ENCODE data around the gene AGL. TPM values are rescaled to one million over a fixed set of nuclear protein-coding genes. Genes with fewer than 3 reads are reported as not detected.
"Not testable (repeated sequence)": the region's sequence is repeated elsewhere in the genome, so short reads cannot be mapped to it uniquely, and the experiment has no call there.

AGL gene
- total RNA-seq, 1 experiment from 2014 or later: 12.0 TPM

- H3K4me1 ChIP-seq (ENCODE audit: control insufficient read depth, insufficient read depth, low read length): no peaks in the 10 kb centered on the region
- H3K9me3 ChIP-seq (ENCODE audit: control insufficient read depth, insufficient read depth, low read depth, low read length): no peaks in the 10 kb centered on the region
- in situ Hi-C loops (cut with HindIII; ENCODE audit: low pct_unique_long_range_greater_than_20kb, low sequenced_read_pairs): no loop called here
- no peak overlapping the region for H3K4me3 ChIP-seq (ENCODE audit: low read depth in 2 of 2, low read length in 2 of 2)
- H3K36me3 ChIP-seq (ENCODE audit: control insufficient read depth, insufficient read depth, low read length): no peaks in the 10 kb centered on the region
- BruUV-seq (replicated peaks): no TSS peak
- TF ChIP-seq SIN3A (IDR thresholded peaks at IDR 0.05; ENCODE audit: borderline replicate concordance, insufficient read depth, low read depth, low read length): no peak
- no peak for TF ChIP-seq TCF7L2 (IDR thresholded peaks at IDR 0.05; ENCODE audit: low read depth, low read length)
- TF ChIP-seq, protein P1, sequence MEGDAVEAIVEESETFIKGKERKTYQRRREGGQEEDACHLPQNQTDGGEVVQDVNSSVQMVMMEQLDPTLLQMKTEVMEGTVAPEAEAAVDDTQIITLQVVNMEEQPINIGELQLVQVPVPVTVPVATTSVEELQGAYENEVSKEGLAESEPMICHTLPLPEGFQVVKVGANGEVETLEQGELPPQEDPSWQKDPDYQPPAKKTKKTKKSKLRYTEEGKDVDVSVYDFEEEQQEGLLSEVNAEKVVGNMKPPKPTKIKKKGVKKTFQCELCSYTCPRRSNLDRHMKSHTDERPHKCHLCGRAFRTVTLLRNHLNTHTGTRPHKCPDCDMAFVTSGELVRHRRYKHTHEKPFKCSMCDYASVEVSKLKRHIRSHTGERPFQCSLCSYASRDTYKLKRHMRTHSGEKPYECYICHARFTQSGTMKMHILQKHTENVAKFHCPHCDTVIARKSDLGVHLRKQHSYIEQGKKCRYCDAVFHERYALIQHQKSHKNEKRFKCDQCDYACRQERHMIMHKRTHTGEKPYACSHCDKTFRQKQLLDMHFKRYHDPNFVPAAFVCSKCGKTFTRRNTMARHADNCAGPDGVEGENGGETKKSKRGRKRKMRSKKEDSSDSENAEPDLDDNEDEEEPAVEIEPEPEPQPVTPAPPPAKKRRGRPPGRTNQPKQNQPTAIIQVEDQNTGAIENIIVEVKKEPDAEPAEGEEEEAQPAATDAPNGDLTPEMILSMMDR (IDR thresholded peaks at IDR 0.05): no peak
- TF ChIP-seq POLR2AphosphoS5 (IDR thresholded peaks at IDR 0.05; ENCODE audit: low read depth, low read length): no peak
- TF ChIP-seq REST (IDR thresholded peaks at IDR 0.05; ENCODE audit: insufficient read depth in 1 of 2, low read depth in 2 of 2, low read length in 1 of 2): no peak
- POLR2A ChIA-PET: interaction anchor here (0.6 kb wide), 1 partner anchor 331 kb away, joined by 5 read pairs; no protein-coding TSS in a partner anchor
- H3K27me3 ChIP-seq (ENCODE audit: control insufficient read depth, insufficient read depth, low read length): no peaks in the 10 kb centered on the region
- ATAC-seq: no peak
- no peak for DNase-seq (ENCODE audit: low read depth, low spot score)
- intact Hi-C loops (cut with micrococcal nuclease; ENCODE audit: unreplicated experiment): no loop called here
- H3K27ac ChIP-seq (ENCODE audit: low read length): no peak overlapping the region
- CTCF ChIA-PET: interaction anchor here (0.6 kb wide), 1 partner anchor 358 kb away, joined by 6 read pairs; no protein-coding TSS in a partner anchor
Observed at GRCh38 chr1:99827970-99828369, 22.2 kb upstream of the AGL start.

GRCh38 chr1:99829269-99829668, 20.9 kb upstream of the AGL start:
- Histone ChIP-seq H3K27ac (ENCODE audit: low read length) (no peak overlapping the region), H3K36me3 (ENCODE audit: control insufficient read depth, insufficient read depth, low read length) (no peaks in the 10 kb centered on the region), H3K4me1 (ENCODE audit: control insufficient read depth, insufficient read depth, low read length) (no peaks in the 10 kb centered on the region), H3K27me3 (ENCODE audit: control insufficient read depth, insufficient read depth, low read length) (no peaks in the 10 kb centered on the region), H3K4me3 (ENCODE audit: low read depth in 2 of 2, low read length in 2 of 2) (no peak overlapping the region), H3K9me3 (ENCODE audit: control insufficient read depth, insufficient read depth, low read depth, low read length) (no peaks in the 10 kb centered on the region)
- POLR2A ChIA-PET: no interaction called here
- in situ Hi-C loops (cut with HindIII; ENCODE audit: low pct_unique_long_range_greater_than_20kb, low sequenced_read_pairs) (no loop called here), intact Hi-C loops (cut with micrococcal nuclease; ENCODE audit: unreplicated experiment) (no loop called here)
- no TSS peak for BruUV-seq (replicated peaks)
- ATAC-seq: no peak
- CTCF ChIA-PET: no interaction called here
- DNase-seq (ENCODE audit: low read depth, low spot score): no peak
- TF ChIP-seq POLR2AphosphoS5 (IDR thresholded peaks at IDR 0.05; ENCODE audit: low read depth, low read length): no peak
- TF ChIP-seq SIN3A (IDR thresholded peaks at IDR 0.05; ENCODE audit: borderline replicate concordance, insufficient read depth, low read depth, low read length): no peak
- TF ChIP-seq TCF7L2 (IDR thresholded peaks at IDR 0.05; ENCODE audit: low read depth, low read length): no peak
- no peak for TF ChIP-seq REST (IDR thresholded peaks at IDR 0.05; ENCODE audit: insufficient read depth in 1 of 2, low read depth in 2 of 2, low read length in 1 of 2)
- TF ChIP-seq, protein P1 (IDR thresholded peaks at IDR 0.05): no peak

DNA sequence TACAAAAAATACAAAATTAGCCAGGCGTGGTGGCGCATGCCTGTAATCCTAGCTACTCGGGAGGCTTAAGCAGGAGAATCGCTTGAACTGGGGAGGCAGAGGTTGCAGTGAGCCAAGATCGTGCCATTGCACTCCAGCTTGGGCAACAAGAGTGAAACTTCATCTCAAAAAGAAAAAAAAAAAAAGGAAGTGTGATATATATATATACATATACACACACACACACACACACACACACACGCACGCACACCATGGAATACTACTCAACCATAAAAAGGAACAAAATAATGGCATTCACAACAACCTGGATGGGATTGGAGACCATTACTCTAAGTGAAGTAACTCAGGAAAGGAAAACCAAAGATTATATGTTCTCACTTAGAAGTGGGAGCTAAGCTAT, 16.2 kb upstream of the AGL start:
- H3K36me3 ChIP-seq (ENCODE audit: control insufficient read depth, insufficient read depth, low read length); intact Hi-C loops (cut with micrococcal nuclease; ENCODE audit: unreplicated experiment); ATAC-seq; H3K27ac ChIP-seq (ENCODE audit: low read length); POLR2A ChIA-PET; BruUV-seq (replicated peaks); DNase-seq (ENCODE audit: low read depth, low spot score); in situ Hi-C loops (cut with HindIII; ENCODE audit: low pct_unique_long_range_greater_than_20kb, low sequenced_read_pairs); H3K9me3 ChIP-seq (ENCODE audit: control insufficient read depth, insufficient read depth, low read depth, low read length); CTCF ChIA-PET; H3K4me3 ChIP-seq (ENCODE audit: low read depth in 2 of 2, low read length in 2 of 2); H3K27me3 ChIP-seq (ENCODE audit: control insufficient read depth, insufficient read depth, low read length); H3K4me1 ChIP-seq (ENCODE audit: control insufficient read depth, insufficient read depth, low read length): not testable (repeated sequence)

Data from Panc1 (cell line).